G401 (cell line): ENCODE results near the gene CCDC122. TPM values are rescaled to one million over a fixed set of nuclear protein-coding genes. Genes with fewer than 3 reads are reported as not detected.
A peak's percentile ranks its signal among the peaks of the same experiment; 100 is the strongest.
"Not testable (repeated sequence)": the region's sequence is repeated elsewhere in the genome, so short reads cannot be mapped to it uniquely, and the experiment has no call there.

Experiments
- DNase-seq: peaks from one replicate; pipeline ENCODE4 v3.0.0-alpha.2; 2015; ENCODE audit warnings: low spot score
- in situ Hi-C: cut with HindIII; loops from 2 replicates; pipeline ENCODE4 v1.10.0; 2016; ENCODE audit warnings: low sequenced_read_pairs, mixed read lengths
- total RNA-seq: library from RNA; depleted of rRNA; stranded (reverse); fragments of >200 nt; shearing (Covaris generic); gene quantifications from 2 replicates; pipeline ENCODE4 v1.2.3, GENCODE V29; 2014

CCDC122 gene
- total RNA-seq, 1 experiment from 2014 or later = not detected

- DNase-seq = peak; percentile 6
- in situ Hi-C loops = no loop called here
Observed at GRCh38 chr13:43879755-43880181, 228 bp upstream of the CCDC122 start, which contains the start of gene LACC1. Gene LACC1, plus strand, starts transcription at chr13:43879904. Its CDS starts 1,082 bp downstream, at chr13:43880986.

DNA sequence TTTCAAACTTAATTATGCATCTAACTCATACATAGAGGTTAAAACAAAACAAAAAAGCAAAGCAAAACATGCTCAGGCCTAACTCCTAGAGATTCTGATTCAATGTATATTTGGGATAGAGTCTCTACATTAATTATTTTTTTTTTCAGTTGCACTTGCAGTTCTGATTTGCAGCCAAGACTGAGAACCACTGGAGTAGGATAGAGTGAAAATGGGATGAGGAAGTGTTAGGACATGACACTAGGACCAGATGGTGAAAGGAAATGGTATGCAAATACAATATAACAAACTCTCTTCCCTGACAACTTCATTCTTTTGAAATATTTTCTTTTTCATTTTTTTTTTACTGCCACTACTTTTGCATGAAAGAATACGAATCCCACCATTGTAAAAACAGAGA, 1.8 kb downstream of the CCDC122 start:
- in situ Hi-C loops = no loop called here
- no peak for DNase-seq

DNA sequence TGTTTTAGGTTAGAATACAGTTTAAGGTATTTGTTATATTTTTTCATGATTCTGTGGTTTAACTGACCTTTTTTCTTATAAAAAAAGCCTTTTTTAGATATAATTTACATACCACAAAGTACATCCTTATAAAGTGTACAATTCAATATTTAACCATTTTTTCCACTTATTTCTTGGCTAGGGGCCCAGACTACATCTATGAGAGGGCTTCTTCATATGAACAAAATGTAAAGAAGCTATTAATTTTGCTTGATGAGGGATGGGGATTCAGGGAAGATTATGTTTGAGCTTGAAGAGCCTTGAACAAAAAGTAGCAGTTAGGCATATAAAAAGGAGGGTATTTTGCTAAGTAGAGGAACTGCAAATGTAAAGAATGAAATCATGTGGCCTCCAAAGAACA, 2.2 kb downstream of the CCDC122 start:
- in situ Hi-C loops = no loop called here
- DNase-seq = no peak

DNA sequence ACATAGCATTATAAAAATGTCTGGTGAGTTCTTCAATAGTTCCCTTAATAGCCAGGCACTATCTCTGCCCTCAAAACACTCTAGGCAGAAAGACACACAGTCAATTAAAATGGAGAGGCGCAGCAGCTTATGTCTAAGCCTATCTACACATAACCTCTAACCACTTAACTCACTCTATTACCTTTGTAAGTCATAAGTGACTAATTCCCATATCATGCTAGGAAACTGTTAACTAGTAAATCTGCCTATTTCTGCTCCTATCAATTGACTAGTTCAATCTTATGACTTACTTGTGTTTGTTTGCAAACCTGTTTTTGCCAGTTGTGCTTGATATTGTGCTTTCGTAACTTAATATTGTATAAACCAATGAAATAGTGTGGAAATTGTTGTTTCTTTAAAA, 3.2 kb downstream of the CCDC122 start:
- no peak for DNase-seq
- in situ Hi-C loops = no loop called here

DNA sequence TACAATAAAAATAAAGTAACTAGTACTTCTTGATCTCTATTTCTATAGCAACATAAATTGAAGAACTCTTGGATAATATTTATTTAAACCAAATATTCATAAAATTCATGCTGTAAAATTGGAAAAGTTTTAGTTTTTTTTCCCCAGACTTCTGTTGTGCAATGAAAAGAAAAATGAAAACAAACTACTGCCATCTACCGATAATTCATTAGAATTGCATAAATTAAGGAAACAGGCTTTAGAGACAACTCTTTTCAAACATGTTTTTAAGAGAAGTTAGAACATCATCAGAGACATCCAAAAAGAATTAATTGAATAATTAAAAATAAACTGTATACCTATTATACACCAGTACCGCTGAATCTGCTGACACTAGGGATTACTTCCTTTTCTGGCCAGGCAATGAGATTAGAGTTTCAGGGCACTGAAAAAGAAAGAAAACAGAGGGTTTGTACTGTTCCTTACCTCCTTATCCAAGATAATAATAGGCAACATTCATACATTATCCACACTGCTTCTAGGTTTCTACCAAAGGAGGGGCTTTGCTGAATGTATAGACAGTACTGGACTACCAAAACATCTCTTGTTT, 4.9 kb downstream of the CCDC122 start:
- DNase-seq = peak; percentile 36
- in situ Hi-C loops = no loop called here

DNA sequence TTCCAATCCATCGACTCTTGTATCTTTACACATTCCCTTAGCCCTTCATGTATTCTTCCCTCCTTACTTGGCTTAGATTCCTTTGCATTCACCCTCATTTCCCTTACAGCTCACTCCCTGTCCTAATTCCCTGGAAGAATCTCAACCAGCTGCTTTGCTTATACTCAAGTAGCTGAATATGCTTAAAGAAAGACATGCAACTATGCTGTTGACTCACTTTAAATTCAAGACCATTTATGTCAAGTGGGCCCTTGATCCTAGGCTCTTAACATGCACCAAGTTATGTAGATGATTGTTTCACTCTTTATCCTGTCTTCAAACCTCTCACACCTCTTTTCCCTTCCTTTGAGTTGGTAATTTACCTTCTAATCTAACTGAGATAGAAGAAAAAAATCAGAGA, 7.4 kb downstream of the CCDC122 start:
- DNase-seq = no peak
- in situ Hi-C loops = no loop called here

DNA sequence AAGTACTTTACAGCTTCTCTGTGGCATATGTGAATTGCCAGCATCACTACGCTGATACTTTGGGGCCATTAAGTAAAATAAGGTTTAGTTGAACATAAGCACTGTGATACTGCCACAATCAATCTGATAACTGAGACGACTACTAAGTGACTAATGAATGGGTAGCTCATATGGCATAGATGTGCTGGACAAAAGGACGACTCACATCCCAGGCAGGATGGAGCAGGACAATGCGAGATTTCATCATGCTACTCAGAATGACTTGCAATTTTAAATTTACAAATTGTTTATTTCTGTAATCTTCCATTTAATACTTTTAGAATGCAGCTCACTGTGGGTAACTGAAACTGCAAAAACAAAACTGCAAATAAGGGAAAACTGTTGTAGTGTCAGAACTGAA, 13.6 kb downstream of the CCDC122 start:
- DNase-seq = no peak

GRCh38 chr13:43864921-43865320, 14.6 kb downstream of the CCDC122 start:
- no peak for DNase-seq
- in situ Hi-C loops = no loop called here

More for the DNA sequence above, 13.6 kb downstream of the CCDC122 start:
- in situ Hi-C loops = no loop called here

DNA sequence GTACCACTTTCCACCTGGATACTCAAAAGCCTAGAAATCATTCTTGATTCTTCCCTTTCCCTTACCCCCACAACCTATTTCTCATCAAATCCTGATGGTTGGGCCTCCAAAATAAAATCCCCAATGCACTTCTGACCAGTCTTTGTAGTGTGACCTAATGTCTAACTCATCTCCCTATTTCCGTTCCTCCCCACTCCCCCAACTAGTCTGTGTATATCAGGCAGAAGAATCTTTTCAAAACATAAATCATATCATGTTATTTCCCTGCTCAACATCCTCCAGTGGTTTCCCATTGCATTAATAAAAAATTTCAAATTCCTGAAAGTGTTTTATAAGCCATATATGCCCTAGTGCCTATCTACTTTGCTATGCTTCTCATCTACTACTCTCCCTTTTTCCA, 17.7 kb downstream of the CCDC122 start:
- no peak for DNase-seq
- in situ Hi-C loops = no loop called here

- no peak for DNase-seq
- in situ Hi-C loops = no loop called here
Observed at GRCh38 chr13:43852923-43853404, 26.6 kb downstream of the CCDC122 start.

DNA sequence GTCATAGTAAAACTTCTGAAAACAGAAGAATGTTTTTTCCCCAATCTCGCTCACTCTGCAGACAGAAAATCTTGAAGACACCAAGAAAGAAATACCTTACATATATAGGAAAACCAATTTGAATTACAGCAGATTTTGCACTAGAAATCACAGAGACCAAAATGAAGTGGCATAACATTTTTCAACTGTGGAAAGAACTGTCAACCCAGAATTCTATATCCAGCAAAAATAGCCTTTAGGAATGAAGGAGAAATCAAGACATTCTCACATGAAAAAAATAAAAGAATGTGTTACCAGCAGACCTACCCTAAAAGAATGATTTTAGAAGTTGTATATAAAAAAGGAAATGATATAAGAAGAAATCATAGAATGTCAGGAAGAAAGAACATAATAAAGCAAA, 28.7 kb downstream of the CCDC122 start:
- in situ Hi-C loops = no loop called here
- no peak for DNase-seq

GRCh38 chr13:43848001-43848649, 31.4 kb downstream of the CCDC122 start:
- in situ Hi-C loops = no loop called here
- no peak for DNase-seq

DNA sequence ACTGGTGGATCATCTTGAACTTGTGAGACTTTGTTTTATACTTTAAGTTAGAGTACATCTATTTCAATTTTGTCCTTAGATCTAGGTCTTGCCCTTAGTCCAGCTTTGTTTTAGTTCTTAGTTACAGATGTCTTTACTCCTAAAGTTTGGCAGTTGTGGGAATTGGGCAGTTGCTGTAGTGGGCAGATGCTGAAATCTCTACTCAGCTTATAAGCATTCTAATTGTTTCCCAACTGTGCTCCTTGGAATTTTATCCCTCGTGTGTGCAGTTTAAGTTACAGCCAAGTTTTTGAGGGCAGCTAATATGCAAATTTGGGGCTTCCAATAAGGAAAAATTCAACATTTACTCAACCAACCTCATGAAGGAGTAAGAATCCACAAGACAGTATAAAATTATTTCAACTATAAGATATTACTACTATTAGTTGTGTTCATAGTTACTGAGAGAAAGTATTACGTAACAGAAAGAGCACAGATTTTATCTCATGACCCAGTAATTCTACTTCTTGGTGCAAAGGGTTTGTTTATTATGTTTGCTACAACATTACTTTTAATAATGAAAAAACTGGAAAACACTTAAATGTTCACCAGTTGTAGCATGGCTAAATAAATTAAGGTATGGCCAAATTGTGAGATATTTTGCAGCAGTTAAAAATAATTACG, 32.9 kb downstream of the CCDC122 start:
- in situ Hi-C loops = no loop called here
- DNase-seq = no peak

- in situ Hi-C loops = no loop called here
- no peak for DNase-seq
Observed at GRCh38 chr13:43838909-43839308, 40.6 kb downstream of the CCDC122 start.

- no peak for DNase-seq
- in situ Hi-C loops = no loop called here
Observed at GRCh38 chr13:43835701-43836100, 43.8 kb downstream of the CCDC122 start.

GRCh38 chr13:43831088-43831487, 48.5 kb downstream of the CCDC122 start:
- in situ Hi-C loops = no loop called here
- no peak for DNase-seq

GRCh38 chr13:43830497-43830881, 49.1 kb downstream of the CCDC122 start:
- DNase-seq = no peak
- in situ Hi-C loops = no loop called here

- in situ Hi-C loops, DNase-seq: not testable (repeated sequence)
Observed at GRCh38 chr13:43824656-43825055, 54.9 kb downstream of the CCDC122 start.

GRCh38 chr13:43822969-43823368, 56.6 kb downstream of the CCDC122 start:
- in situ Hi-C loops = no loop called here
- DNase-seq = no peak

GRCh38 chr13:43816401-43816889, 63.1 kb downstream of the CCDC122 start:
- no peak for DNase-seq
- in situ Hi-C loops = no loop called here
